Panc1 (cell line): ENCODE measurements around the gene STK4. TPM values are rescaled to one million over a fixed set of nuclear protein-coding genes. Genes with fewer than 3 reads are reported as not detected.

Experiments used
- ATAC-seq: fragments of 200-7000 bp; cut with Tn5 transposase; 2 replicates; pipeline ENCODE4 v1.9.1; 2020; ENCODE audit warnings: mild to moderate bottlenecking, moderate library complexity
- BruUV-seq: library from RNA; stranded (reverse); fragments of 400-500 nt; replicated peaks from 2 replicates; lab custom pipeline; 2021; lab: Mats Ljungman, UMichigan
- CTCF ChIA-PET: fragments of 300-600 bp; sonication (Branson Sonifier 250); formaldehyde crosslinking; loops from one replicate; lab custom pipeline; 2022; ENCODE audit warnings: antibody characterized with exemption; lab: Charles Lee
- POLR2A ChIA-PET: fragments of 300-600 bp; sonication (Branson Sonifier 250); formaldehyde crosslinking; loops from one replicate; lab custom pipeline; 2022; ENCODE audit warnings: antibody characterized with exemption; lab: Charles Lee
- DNase-seq: peaks from one replicate; pipeline ENCODE4 v3.0.0-alpha.2; 2010; ENCODE audit warnings: low read depth, low spot score
- H3K27ac ChIP-seq: 2 replicates; pipeline ENCODE4 v1.5.1; 2011; ENCODE audit warnings: mild to moderate bottlenecking, low read length, inconsistent platforms
- H3K27me3 ChIP-seq: fragments of 200-500 bp; sonication (Bioruptor generic); 2 replicates; pipeline ENCODE4 v1.6.0; 2014; ENCODE audit warnings: low read length, inconsistent platforms; ENCODE audit not compliant: control insufficient read depth, insufficient read depth
- H3K36me3 ChIP-seq: fragments of 200-500 bp; sonication (Bioruptor generic); 2 replicates; pipeline ENCODE4 v1.5.1; 2014; ENCODE audit warnings: inconsistent platforms, mild to moderate bottlenecking, low read length, moderate library complexity; ENCODE audit not compliant: control insufficient read depth, insufficient read depth
- H3K4me1 ChIP-seq: 2 replicates; pipeline ENCODE4 v1.5.1; 2011; ENCODE audit warnings: inconsistent platforms, mild to moderate bottlenecking, low read length, moderate library complexity; ENCODE audit not compliant: control insufficient read depth, insufficient read depth
- H3K4me3 ChIP-seq, 2 experiments: 2 replicates each; pipeline ENCODE4 v1.5.1; 2011 to 2012; ENCODE audit warnings: low read depth in 2 of 2, low read length in 2 of 2, mild to moderate bottlenecking in 2 of 2, inconsistent platforms in 1 of 2, moderate library complexity in 1 of 2
- H3K9me3 ChIP-seq: fragments of 200-500 bp; sonication (Bioruptor generic); 2 replicates; pipeline ENCODE4 v1.5.1; 2014; ENCODE audit warnings: low read depth, mild to moderate bottlenecking, inconsistent platforms, low read length, moderate library complexity; ENCODE audit not compliant: control insufficient read depth, insufficient read depth
- CTCF ChIP-seq: fragments of 450-650 bp; IDR thresholded peaks from 2 replicates; pipeline ENCODE4 v1.5.1; 2017; ENCODE audit warnings: mild to moderate bottlenecking
- POLR2AphosphoS5 ChIP-seq: IDR thresholded peaks from 2 replicates; pipeline ENCODE4 v1.6.1; 2012; ENCODE audit warnings: mild to moderate bottlenecking, low read depth, low read length, moderate library complexity
- REST ChIP-seq, 2 experiments: IDR thresholded peaks; 2 replicates each; pipeline ENCODE4 v1.6.1; 2011 to 2012; ENCODE audit warnings: low read depth in 2 of 2, control low read depth in 1 of 2, low read length in 1 of 2, mild to moderate bottlenecking in 1 of 2, moderate library complexity in 1 of 2; ENCODE audit not compliant: insufficient read depth in 1 of 2
- SIN3A ChIP-seq: IDR thresholded peaks from 2 replicates; pipeline ENCODE4 v1.6.1; 2012; ENCODE audit warnings: low read depth, mild to moderate bottlenecking, low read length, moderate library complexity, borderline replicate concordance; ENCODE audit not compliant: insufficient read depth
- TCF7L2 ChIP-seq: IDR thresholded peaks from 2 replicates; pipeline ENCODE4 v1.6.1; 2011; ENCODE audit warnings: mild to moderate bottlenecking, low read depth, low read length, inconsistent platforms
- in situ Hi-C: cut with HindIII; loops from 2 replicates; pipeline ENCODE4 v1.10.0; 2016; ENCODE audit warnings: low sequenced_read_pairs, low pct_unique_long_range_greater_than_20kb
- intact Hi-C: fragments of 100-400 bp; cut with micrococcal nuclease; formaldehyde crosslinking; loops from one replicate; pipeline ENCODE4 v1.10.0; 2022; ENCODE audit not compliant: unreplicated experiment
- total RNA-seq: library from RNA; stranded (reverse); gene quantifications from one replicate; pipeline ENCODE4 v1.2.1, GENCODE V29; 2021; ENCODE audit not compliant: unreplicated experiment

STK4 gene
- total RNA-seq, 1 experiment from 2014 or later: 50.2 TPM

GRCh38 chr20:45097485-45098102, 131.3 kb downstream of the STK4 start:
- in situ Hi-C loops: no loop called here
- intact Hi-C loops: loop anchor here (2.0 to 10.0 kb wide), 2 partner anchors 53 to 83 kb away; no protein-coding TSS in a partner anchor
- no peaks in the 10 kb centered on the region for H3K4me1 ChIP-seq
- no peaks in the 10 kb centered on the region for H3K9me3 ChIP-seq
- no peaks in the 10 kb centered on the region for H3K36me3 ChIP-seq
- ATAC-seq (no peak), DNase-seq (no peak)
- TF ChIP-seq REST (IDR thresholded peaks at IDR 0.05; ENCODE audit: insufficient read depth in 1 of 2, low read depth in 2 of 2, low read length in 1 of 2) (no peak), TCF7L2 (no peak), POLR2AphosphoS5 (no peak), CTCF (no peak), SIN3A (no peak)
- H3K27me3 ChIP-seq: no peaks in the 10 kb centered on the region
- H3K4me3 ChIP-seq: no peak overlapping the region
- BruUV-seq: no TSS peak
- POLR2A ChIA-PET: no interaction called here
- no peak overlapping the region for H3K27ac ChIP-seq
- CTCF ChIA-PET: interaction anchor here (0.7 to 3.9 kb wide), 2 partner anchors 86 to 606 kb away, joined by 3 to 19 read pairs; no protein-coding TSS in a partner anchor

- Histone ChIP-seq H3K4me3 (no peak overlapping the region), H3K27me3 (no peaks in the 10 kb centered on the region), H3K9me3 (no peaks in the 10 kb centered on the region), H3K27ac (no peak overlapping the region), H3K4me1 (no peaks in the 10 kb centered on the region), H3K36me3 (no peaks in the 10 kb centered on the region)
- ATAC-seq (no peak), DNase-seq (no peak)
- intact Hi-C loops (loop anchor here (10.0 kb wide), 1 partner anchor 83 kb away; no protein-coding TSS in a partner anchor), in situ Hi-C loops (no loop called here)
- CTCF ChIA-PET: no interaction called here
- no TSS peak for BruUV-seq
- no peak for TF ChIP-seq TCF7L2
- POLR2A ChIA-PET: no interaction called here
Measured at GRCh38 chr20:45098103-45098773, 131.9 kb downstream of the STK4 start.
